Testis (tissue), 2 donors: ENCODE results near the gene OR5AC2.

Experiments
- POLR2A ChIP-seq: fragments of 450-650 bp; IDR thresholded peaks from one replicate; pipeline ENCODE4 v1.6.1; 2017; ENCODE audit warnings: antibody characterized with exemption, mild to moderate bottlenecking, moderate library complexity
- TF ChIP-seq, protein P1 (sequence below), 3 experiments: fragments of 450-650 bp in 2 of 3; fragments of 200-600 bp in 1 of 3; sonication (generic) in 1 of 3; IDR thresholded peaks; one replicate each; pipeline ENCODE4 v1.5.1; 2016 to 2019; ENCODE audit warnings: antibody characterized with exemption in 3 of 3, mild to moderate bottlenecking in 2 of 3, moderate library complexity in 1 of 3

DNA sequence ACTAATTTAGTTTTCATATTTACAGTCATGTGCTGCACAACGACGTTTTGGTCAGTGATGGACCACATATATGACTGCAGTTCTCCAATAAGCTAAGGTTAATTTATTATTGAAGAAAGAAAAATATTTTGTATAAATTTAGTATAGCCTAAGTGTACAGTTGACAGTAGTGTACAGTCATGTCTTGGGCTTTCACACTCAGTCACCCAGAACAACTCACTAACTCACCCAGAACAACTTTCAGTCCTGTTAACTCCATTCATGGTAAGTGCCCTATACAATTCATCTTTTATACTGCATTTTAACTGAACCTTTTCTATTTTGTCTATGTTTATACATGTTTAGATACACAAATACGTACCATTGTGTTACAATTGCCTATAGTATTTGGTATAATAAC is 48.1 kb upstream of the OR5AC2 start:
- TF ChIP-seq, protein P1, sequence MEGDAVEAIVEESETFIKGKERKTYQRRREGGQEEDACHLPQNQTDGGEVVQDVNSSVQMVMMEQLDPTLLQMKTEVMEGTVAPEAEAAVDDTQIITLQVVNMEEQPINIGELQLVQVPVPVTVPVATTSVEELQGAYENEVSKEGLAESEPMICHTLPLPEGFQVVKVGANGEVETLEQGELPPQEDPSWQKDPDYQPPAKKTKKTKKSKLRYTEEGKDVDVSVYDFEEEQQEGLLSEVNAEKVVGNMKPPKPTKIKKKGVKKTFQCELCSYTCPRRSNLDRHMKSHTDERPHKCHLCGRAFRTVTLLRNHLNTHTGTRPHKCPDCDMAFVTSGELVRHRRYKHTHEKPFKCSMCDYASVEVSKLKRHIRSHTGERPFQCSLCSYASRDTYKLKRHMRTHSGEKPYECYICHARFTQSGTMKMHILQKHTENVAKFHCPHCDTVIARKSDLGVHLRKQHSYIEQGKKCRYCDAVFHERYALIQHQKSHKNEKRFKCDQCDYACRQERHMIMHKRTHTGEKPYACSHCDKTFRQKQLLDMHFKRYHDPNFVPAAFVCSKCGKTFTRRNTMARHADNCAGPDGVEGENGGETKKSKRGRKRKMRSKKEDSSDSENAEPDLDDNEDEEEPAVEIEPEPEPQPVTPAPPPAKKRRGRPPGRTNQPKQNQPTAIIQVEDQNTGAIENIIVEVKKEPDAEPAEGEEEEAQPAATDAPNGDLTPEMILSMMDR (IDR thresholded peaks at IDR 0.05) = no peak
- no peak for TF ChIP-seq POLR2A
